OCI-LY3 (cell line): ENCODE results near the gene VAV1.
A peak's percentile ranks its signal among the peaks of the same experiment; 100 is the strongest.
"Not testable (repeated sequence)": the region's sequence is repeated elsewhere in the genome, so short reads cannot be mapped to it uniquely, and the experiment has no call there.

Experiments
- H2AFZ ChIP-seq: fragments of 200-600, 300-600 bp; shearing (Covaris generic); 2 replicates; pipeline ENCODE4 v1.6.0; 2014; ENCODE audit warnings: antibody characterized with exemption, low read depth, low read length
- H3K27ac ChIP-seq: fragments of 200-600, 300-600 bp; sonication (generic); 2 replicates; pipeline ENCODE4 v1.5.1; 2014; ENCODE audit warnings: mild to moderate bottlenecking, low read length, moderate library complexity, mixed read lengths
- H3K27me3 ChIP-seq: fragments of 200-600, 300-600 bp; sonication (generic); 2 replicates; pipeline ENCODE4 v1.6.1; 2014; ENCODE audit warnings: low read depth, low read length, mixed read lengths
- H3K36me3 ChIP-seq: fragments of 200-600, 300-600 bp; sonication (generic); replicated peaks from 2 replicates; pipeline ENCODE3; 2014; ENCODE audit warnings: low read depth, low read length, mixed read lengths
- H3K4me1 ChIP-seq: fragments of 300-600, 200-600 bp; sonication (generic); 2 replicates; pipeline ENCODE4 v1.6.1; 2014; ENCODE audit warnings: low read length, mixed read lengths
- H3K4me2 ChIP-seq: fragments of 200-600, 300-600 bp; sonication (generic); 2 replicates; pipeline ENCODE4 v1.6.1; 2014; ENCODE audit warnings: low read length, mixed read lengths
- H3K4me3 ChIP-seq: fragments of 300-600, 200-600 bp; sonication (generic); 2 replicates; pipeline ENCODE4 v1.5.1; 2014; ENCODE audit warnings: antibody characterized with exemption, mild to moderate bottlenecking, low read length, moderate library complexity
- H3K79me2 ChIP-seq: fragments of 300-600, 200-600 bp; shearing (Covaris generic); 2 replicates; pipeline ENCODE4 v1.6.1; 2014; ENCODE audit warnings: mild to moderate bottlenecking, low read length, mixed read lengths
- H3K9ac ChIP-seq: fragments of 300-600, 200-600 bp; shearing (Covaris generic); 2 replicates; pipeline ENCODE4 v1.6.0; 2014; ENCODE audit warnings: mild to moderate bottlenecking, low read length, moderate library complexity
- H3K9me3 ChIP-seq: fragments of 200-600, 300-600 bp; shearing (Covaris generic); 2 replicates; pipeline ENCODE4 v1.6.1; 2014; ENCODE audit warnings: low read length, mixed read lengths; ENCODE audit not compliant: insufficient read depth
- H4K20me1 ChIP-seq: fragments of 200-600, 300-600 bp; sonication (generic); 2 replicates; pipeline ENCODE4 v1.6.1; 2016; ENCODE audit warnings: low read length, mixed read lengths; ENCODE audit not compliant: insufficient read depth
- CTCF ChIP-seq: fragments of 200-600, 300-600 bp; sonication (generic); IDR thresholded peaks from 2 replicates; pipeline ENCODE4 v1.5.1; 2014; ENCODE audit warnings: antibody characterized with exemption, low read length, low read depth
- EZH2phosphoT487 ChIP-seq: fragments of 200-600 bp; shearing (Covaris generic); IDR thresholded peaks from 2 replicates; pipeline ENCODE4 v1.6.1; 2018; ENCODE audit warnings: antibody characterized with exemption, mixed run types, low read depth

The VAV1 gene

GRCh38 chr19:6773323-6773931, 919 bp downstream of the VAV1 start:
- peaks cover 26% of the 10 kb centered on the region for H3K36me3 ChIP-seq
- peak overlapping the region; percentile 99 for H3K9ac ChIP-seq
- no peaks in the 10 kb centered on the region for H3K9me3 ChIP-seq
- no peak overlapping the region; the same call in 1 of the 2 replicates for H2AFZ ChIP-seq
- H3K27ac ChIP-seq, result peak overlapping the region; percentile 87
- H3K27me3 ChIP-seq, result no peaks in the 10 kb centered on the region
- H3K4me3 ChIP-seq, result peak overlapping the region; percentile 88
- peaks cover 31% of the 10 kb centered on the region for H3K4me1 ChIP-seq
- peak overlapping the region; percentile 82 for H3K4me2 ChIP-seq
- H4K20me1 ChIP-seq, result peaks cover 44% of the 10 kb centered on the region
- peaks cover 57% of the 10 kb centered on the region for H3K79me2 ChIP-seq
- TF ChIP-seq EZH2phosphoT487, result no peak

GRCh38 chr19:6774821-6775707, 2.6 kb downstream of the VAV1 start:
- no peaks in the 10 kb centered on the region for H3K27me3 ChIP-seq
- no peak overlapping the region for H3K9ac ChIP-seq
- peaks cover 58% of the 10 kb centered on the region for H4K20me1 ChIP-seq
- H2AFZ ChIP-seq, result no peak overlapping the region
- H3K27ac ChIP-seq, result no peak overlapping the region
- peak overlapping the region; percentile 55 for H3K4me2 ChIP-seq
- TF ChIP-seq EZH2phosphoT487 (no peak), CTCF (no peak)
- peaks cover 24% of the 10 kb centered on the region for H3K4me1 ChIP-seq
- H3K36me3 ChIP-seq, result peaks cover 26% of the 10 kb centered on the region
- H3K9me3 ChIP-seq, result no peaks in the 10 kb centered on the region
- H3K79me2 ChIP-seq, result peaks cover 71% of the 10 kb centered on the region
- H3K4me3 ChIP-seq, result peak overlapping the region; percentile 16

- not testable (repeated sequence) for H3K9ac ChIP-seq, H3K4me2 ChIP-seq, H3K27me3 ChIP-seq, H3K4me3 ChIP-seq, H3K9me3 ChIP-seq, H3K27ac ChIP-seq, H2AFZ ChIP-seq
- peaks cover 24% of the 10 kb centered on the region for H3K4me1 ChIP-seq
- H3K36me3 ChIP-seq, result peaks cover 28% of the 10 kb centered on the region
- H3K79me2 ChIP-seq, result peaks cover 80% of the 10 kb centered on the region
- peaks cover 66% of the 10 kb centered on the region for H4K20me1 ChIP-seq
Observed at GRCh38 chr19:6776045-6776444, 3.5 kb downstream of the VAV1 start.

- Histone ChIP-seq H3K4me2 (no peak overlapping the region), H4K20me1 (peaks cover 76% of the 10 kb centered on the region), H3K36me3 (peaks cover 36% of the 10 kb centered on the region), H3K27ac (no peak overlapping the region), H3K79me2 (peaks cover 89% of the 10 kb centered on the region), H3K9ac (no peak overlapping the region), H3K27me3 (no peaks in the 10 kb centered on the region), H3K4me3 (no peak overlapping the region), H3K4me1 (peaks cover 24% of the 10 kb centered on the region), H2AFZ (no peak overlapping the region), H3K9me3 (no peaks in the 10 kb centered on the region)
- TF ChIP-seq EZH2phosphoT487 (no peak), CTCF (no peak)
Observed at GRCh38 chr19:6776999-6777398, 4.5 kb downstream of the VAV1 start.

- no peak overlapping the region for H3K27ac ChIP-seq
- H3K36me3 ChIP-seq, result peaks cover 38% of the 10 kb centered on the region
- no peak overlapping the region for H2AFZ ChIP-seq
- no peak overlapping the region for H3K4me3 ChIP-seq
- TF ChIP-seq EZH2phosphoT487 (no peak), CTCF (no peak)
- peaks cover 92% of the 10 kb centered on the region for H3K79me2 ChIP-seq
- peaks cover 23% of the 10 kb centered on the region for H3K4me1 ChIP-seq
- no peaks in the 10 kb centered on the region for H3K27me3 ChIP-seq
- peaks cover 78% of the 10 kb centered on the region for H4K20me1 ChIP-seq
- H3K9ac ChIP-seq, result no peak overlapping the region
- no peaks in the 10 kb centered on the region for H3K9me3 ChIP-seq
- no peak overlapping the region for H3K4me2 ChIP-seq
Observed at GRCh38 chr19:6777434-6777833, 4.9 kb downstream of the VAV1 start.
